Vagina (tissue), 2 donors: ENCODE results near the gene SLC37A1.

Source experiments
- CTCF ChIP-seq, 3 experiments: fragments of 450-650 bp in 2 of 3; fragments of 200-600 bp in 1 of 3; sonication (generic) in 1 of 3; IDR thresholded peaks; one replicate each; pipeline ENCODE4 v1.5.1; 2017 to 2019; ENCODE audit warnings: antibody characterized with exemption in 3 of 3, mild to moderate bottlenecking in 2 of 3, moderate library complexity in 2 of 3
- POLR2A ChIP-seq, 2 donors: fragments of 450-650 bp; IDR thresholded peaks; one replicate each; pipeline ENCODE4 v1.6.1; 2017; ENCODE audit warnings: antibody characterized with exemption in 2 of 2, mild to moderate bottlenecking in 2 of 2, moderate library complexity in 2 of 2
- POLR2AphosphoS5 ChIP-seq, 2 donors: sonication (generic); formaldehyde crosslinking; IDR thresholded peaks; one replicate each; pipeline ENCODE4 v1.9.0; 2017; ENCODE audit warnings: antibody characterized with exemption in 2 of 2, mild to moderate bottlenecking in 2 of 2, low read depth in 1 of 2; ENCODE audit not compliant: insufficient read depth in 1 of 2

GRCh38 chr21:42581336-42581992, 67.8 kb downstream of the SLC37A1 start:
- TF ChIP-seq CTCF (IDR thresholded peaks at IDR 0.05) (no peak), POLR2A (IDR thresholded peaks at IDR 0.05) (no peak), POLR2AphosphoS5 (IDR thresholded peaks at IDR 0.05; ENCODE audit: insufficient read depth in 1 of 2, low read depth in 1 of 2) (no peak)
